HG03039 (cell line): ENCODE results near the gene NUP50.

Source experiments
- ATAC-seq: cut with Tn5 transposase; IDR thresholded peaks from one replicate; pipeline ENCODE4 v1.9.1; 2021; ENCODE audit warnings: mild to moderate bottlenecking, moderate library complexity; ENCODE audit not compliant: unreplicated experiment

NUP50 gene

DNA sequence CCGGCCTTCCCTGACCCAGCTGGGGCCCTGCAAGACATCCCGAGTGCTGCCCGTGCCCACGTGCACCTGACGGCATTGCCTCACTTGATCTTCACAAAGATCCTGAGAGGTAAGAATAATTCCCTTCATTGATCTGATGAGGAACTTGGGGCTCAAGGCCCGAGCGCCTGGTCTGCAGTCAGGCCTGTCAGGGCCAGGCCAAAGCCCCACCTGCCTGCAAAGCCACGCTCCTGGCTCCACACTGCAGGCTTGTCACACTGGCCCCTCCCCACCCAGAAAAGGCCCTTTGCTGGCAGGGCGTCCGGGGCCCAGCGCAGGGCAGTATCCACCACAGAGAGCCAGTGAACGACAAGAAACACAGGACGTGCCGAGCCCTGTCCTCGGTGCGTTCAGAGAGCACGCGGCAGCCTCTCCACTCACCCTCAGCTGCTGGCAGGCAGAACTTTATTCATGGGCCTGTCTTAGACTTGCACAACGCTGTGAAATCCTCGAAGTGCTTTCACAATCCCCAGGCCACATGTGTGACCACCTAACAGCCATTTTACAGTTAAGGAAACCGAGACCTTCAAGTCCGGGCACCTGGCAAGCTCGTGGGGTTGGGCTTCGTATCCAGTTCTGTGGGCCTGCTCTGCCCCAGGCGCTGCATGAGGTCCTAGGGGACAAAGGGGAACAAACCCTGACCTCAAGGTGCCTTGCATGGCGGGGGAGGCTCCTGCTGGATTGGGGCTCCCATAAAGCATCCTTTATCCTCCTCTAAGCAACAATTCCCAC lies 62.2 kb downstream of the NUP50 start:
- no peak for ATAC-seq

- no peak for ATAC-seq
Measured at GRCh38 chr22:45226503-45227186, 62.9 kb downstream of the NUP50 start.

GRCh38 chr22:45227645-45228400 lies 64.1 kb downstream of the NUP50 start:
- ATAC-seq, result no peak

GRCh38 chr22:45228401-45228754 lies 64.7 kb downstream of the NUP50 start:
- no peak for ATAC-seq

- no peak for ATAC-seq
Measured at GRCh38 chr22:45229181-45229580, 65.5 kb downstream of the NUP50 start.

DNA sequence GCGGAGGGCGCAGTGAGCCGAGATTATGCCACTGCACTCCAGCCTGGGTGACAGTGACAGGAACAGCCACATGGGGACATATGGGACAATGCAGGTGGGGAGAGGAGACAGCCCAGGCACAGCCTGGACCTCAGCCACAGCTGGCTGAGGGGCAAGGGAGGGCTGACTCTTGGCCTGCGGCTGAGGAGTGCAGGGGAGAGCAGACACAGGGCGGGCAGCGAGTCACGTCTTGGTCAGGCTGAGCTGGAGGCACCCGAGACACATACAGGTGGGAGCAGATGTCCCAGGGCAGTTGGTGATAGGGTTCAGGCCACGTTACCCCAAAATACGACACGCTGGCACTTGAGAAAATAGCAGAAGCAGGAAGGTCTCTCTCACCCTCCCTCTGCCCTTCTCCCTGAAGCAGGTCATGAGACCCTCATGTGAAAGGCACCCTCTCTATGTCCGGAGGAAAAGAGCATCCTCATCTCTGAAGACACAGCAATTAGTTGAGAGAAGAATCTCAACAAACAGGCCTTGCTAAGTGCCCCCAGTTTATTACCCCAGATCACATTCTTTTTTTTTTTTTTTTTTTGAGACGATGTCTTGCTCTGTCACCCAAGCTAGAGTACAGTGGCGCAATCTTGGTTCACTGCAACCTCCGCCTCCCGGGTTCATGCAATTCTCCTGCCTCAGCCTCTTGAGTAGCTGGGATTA lies 66.4 kb downstream of the NUP50 start:
- ATAC-seq, result no peak

DNA sequence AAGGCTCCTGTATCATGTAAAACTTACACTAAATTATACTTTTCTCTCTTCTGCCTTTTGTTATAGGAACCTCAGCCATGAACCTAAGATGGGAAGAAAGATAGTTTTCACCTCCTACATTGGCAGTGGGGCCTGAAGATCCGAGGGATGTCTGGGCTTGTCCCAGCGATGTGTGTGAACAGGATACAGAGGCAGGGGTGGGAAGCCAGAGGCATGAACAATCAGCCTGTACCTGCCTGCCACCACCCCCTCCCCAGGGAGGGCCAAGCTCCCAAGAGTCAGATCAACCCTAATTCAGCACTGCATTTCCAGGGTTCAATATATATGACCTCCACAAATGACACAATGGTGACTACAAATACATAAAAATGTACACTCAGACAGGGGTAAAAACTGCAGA lies 67.6 kb downstream of the NUP50 start:
- ATAC-seq, result no peak

DNA sequence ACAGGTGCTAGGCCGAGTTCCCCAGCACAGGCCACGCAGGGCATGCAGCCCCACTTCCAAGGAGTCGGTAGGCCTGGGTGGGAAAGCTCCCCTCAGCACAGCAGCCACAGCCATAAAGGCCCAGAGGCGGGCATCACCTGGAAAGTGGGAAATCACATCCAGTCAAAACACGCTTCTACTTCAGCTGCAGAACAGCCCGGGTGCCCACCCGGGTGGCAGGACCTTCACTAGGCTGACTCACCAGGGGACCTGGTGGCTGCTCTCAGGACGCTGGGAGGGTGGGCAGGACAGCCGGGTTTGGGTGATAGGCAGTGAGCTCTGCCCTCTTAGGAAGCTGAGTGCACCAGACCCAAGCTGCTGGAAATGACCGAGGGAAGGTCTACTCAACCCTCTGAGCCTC lies 69.7 kb downstream of the NUP50 start:
- no peak for ATAC-seq

- ATAC-seq, result no peak
Measured at GRCh38 chr22:45233827-45234226, 70.1 kb downstream of the NUP50 start.

GRCh38 chr22:45235101-45235777 lies 71.5 kb downstream of the NUP50 start:
- peak; percentile 62 for ATAC-seq

DNA sequence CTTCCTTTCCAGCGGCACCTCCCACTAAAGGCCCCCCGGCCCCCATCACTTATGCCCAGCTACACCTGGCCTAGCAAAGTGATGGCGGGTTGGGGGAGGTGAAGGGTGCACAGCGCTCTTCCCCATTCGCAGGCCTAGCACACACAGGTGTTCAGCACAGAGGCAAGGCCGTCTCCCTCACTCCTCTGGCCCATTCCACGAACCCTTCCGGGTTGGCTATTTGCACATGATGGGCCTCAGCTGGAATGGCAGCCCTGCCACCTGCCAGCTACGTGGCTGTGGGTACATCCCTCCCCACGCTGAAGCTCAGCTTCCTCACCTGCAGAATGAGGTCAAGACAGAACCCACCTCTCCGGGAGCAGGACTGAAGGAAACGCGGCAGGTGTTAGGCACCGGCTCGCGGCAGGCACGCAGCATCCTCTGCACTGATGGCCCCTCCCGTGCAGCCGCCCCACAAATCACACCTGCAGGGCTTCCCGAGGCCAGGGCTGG lies 72.2 kb downstream of the NUP50 start:
- no peak for ATAC-seq

DNA sequence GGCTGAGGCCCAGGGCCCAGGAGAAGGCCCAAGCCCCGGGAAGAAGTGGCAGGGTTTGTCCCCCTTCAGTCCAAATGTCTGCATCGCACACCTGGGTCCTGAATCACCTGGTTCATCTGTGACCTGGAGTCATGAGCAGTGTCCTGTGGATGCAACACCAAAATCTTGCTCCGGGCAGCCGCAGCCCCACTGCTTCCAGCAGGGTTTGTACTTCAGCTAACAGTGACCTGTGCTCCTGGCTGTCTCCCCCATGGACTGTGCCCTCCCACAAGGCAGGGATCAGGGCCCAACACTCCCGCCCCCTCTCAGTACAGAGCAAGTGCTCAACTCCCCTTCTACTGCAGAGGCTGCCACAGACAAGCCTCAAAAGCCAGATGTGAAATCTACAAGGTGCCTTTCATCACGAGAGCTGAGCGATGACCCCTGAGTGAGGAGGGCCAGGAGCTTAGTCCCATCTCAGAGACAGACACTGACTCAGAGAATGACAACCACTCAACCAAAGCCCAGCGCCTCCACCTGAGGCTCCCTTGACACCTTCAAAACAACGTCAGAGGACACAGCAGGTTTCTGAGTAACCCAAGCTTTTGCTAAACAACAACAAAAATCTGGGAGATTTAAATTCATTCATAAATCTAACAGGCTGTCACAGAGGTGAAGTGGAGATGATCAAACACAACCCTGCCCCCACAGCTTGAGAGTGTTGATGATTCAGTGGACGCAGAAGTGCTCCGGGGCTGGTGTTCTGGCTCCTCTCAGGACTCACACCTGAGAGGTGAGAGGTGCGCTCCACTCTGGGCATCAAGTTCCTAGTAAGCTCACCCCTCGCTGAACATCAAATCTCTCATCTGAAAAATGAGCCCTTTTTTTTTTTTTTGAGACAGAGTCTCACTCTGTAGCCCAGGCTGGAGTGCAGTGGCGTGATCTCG lies 73.6 kb downstream of the NUP50 start:
- ATAC-seq, result no peak
